ENCODE measurements around the gene NEAT1.

NEAT1 gene

GRCh38 chr11:65382804-65383368 is 39.7 kb upstream of the NEAT1 start:
- Mint-ChIP-seq H3K4me3 (peak overlapping the region; percentile 78), H3K4me1 (ENCODE audit: low read depth) (peaks cover 61% of the 10 kb centered on the region), H3K27ac (peak overlapping the region; percentile 98), H3K9me3 (no peaks in the 10 kb centered on the region), H3K27me3 (no peaks in the 10 kb centered on the region), H3K36me3 (ENCODE audit: low read depth) (peaks cover 10% of the 10 kb centered on the region)
- no peak for DNase-seq

GRCh38 chr11:65383778-65384177 is 38.8 kb upstream of the NEAT1 start:
- Mint-ChIP-seq H3K4me1 (ENCODE audit: low read depth) (peaks cover 70% of the 10 kb centered on the region), H3K27me3 (no peaks in the 10 kb centered on the region), H3K4me3 (peak overlapping the region; percentile 23), H3K9me3 (no peaks in the 10 kb centered on the region), H3K27ac (peak overlapping the region; percentile 97), H3K36me3 (ENCODE audit: low read depth) (peaks cover 18% of the 10 kb centered on the region)
- no peak for DNase-seq

- no peak for DNase-seq
- H3K4me3 Mint-ChIP-seq, result peak overlapping the region; percentile 23
- H3K9me3 Mint-ChIP-seq, result no peaks in the 10 kb centered on the region
- no peaks in the 10 kb centered on the region for H3K27me3 Mint-ChIP-seq
- H3K4me1 Mint-ChIP-seq (ENCODE audit: low read depth), result peaks cover 76% of the 10 kb centered on the region
- peaks cover 23% of the 10 kb centered on the region for H3K36me3 Mint-ChIP-seq (ENCODE audit: low read depth)
- H3K27ac Mint-ChIP-seq, result peak overlapping the region; percentile 97
Observed at GRCh38 chr11:65384301-65384889, 38.2 kb upstream of the NEAT1 start.

GRCh38 chr11:65386307-65387140 is 36.1 kb upstream of the NEAT1 start, which contains the start of gene FRMD8:
Gene FRMD8, plus strand, starts transcription at chr11:65386637. Its CDS starts 400 bp downstream, at chr11:65387037.
- DNase-seq, result peak; percentile 91
- Mint-ChIP-seq H3K27me3 (no peaks in the 10 kb centered on the region), H3K27ac (peak within 1 kb of the TSS; percentile 97), H3K36me3 (ENCODE audit: low read depth) (peaks cover 43% of the 10 kb centered on the region), H3K9me3 (no peaks in the 10 kb centered on the region), H3K4me1 (ENCODE audit: low read depth) (peaks cover 81% of the 10 kb centered on the region), H3K4me3 (peak within 1 kb of the TSS; percentile 92)

GRCh38 chr11:65388731-65389130 is 33.9 kb upstream of the NEAT1 start:
- no peaks in the 10 kb centered on the region for H3K27me3 Mint-ChIP-seq
- DNase-seq, result no peak
- peak overlapping the region; percentile 60 for H3K27ac Mint-ChIP-seq
- peaks cover 63% of the 10 kb centered on the region for H3K36me3 Mint-ChIP-seq (ENCODE audit: low read depth)
- H3K9me3 Mint-ChIP-seq, result no peaks in the 10 kb centered on the region
- peak overlapping the region; percentile 92 for H3K4me3 Mint-ChIP-seq
- peaks cover 69% of the 10 kb centered on the region for H3K4me1 Mint-ChIP-seq (ENCODE audit: low read depth)

- Mint-ChIP-seq H3K36me3 (ENCODE audit: low read depth) (peaks cover 68% of the 10 kb centered on the region), H3K27me3 (no peaks in the 10 kb centered on the region), H3K9me3 (no peaks in the 10 kb centered on the region), H3K4me3 (peak overlapping the region; percentile 92), H3K4me1 (ENCODE audit: low read depth) (peaks cover 62% of the 10 kb centered on the region), H3K27ac (peak overlapping the region; percentile 69)
- DNase-seq, result no peak
Observed at GRCh38 chr11:65389294-65389980, 33.2 kb upstream of the NEAT1 start.

GRCh38 chr11:65390099-65390941 is 32.3 kb upstream of the NEAT1 start:
- no peaks in the 10 kb centered on the region for H3K27me3 Mint-ChIP-seq
- peaks cover 73% of the 10 kb centered on the region for H3K36me3 Mint-ChIP-seq (ENCODE audit: low read depth)
- no peak for DNase-seq
- no peaks in the 10 kb centered on the region for H3K9me3 Mint-ChIP-seq
- H3K27ac Mint-ChIP-seq, result peak overlapping the region; percentile 69
- peaks cover 53% of the 10 kb centered on the region for H3K4me1 Mint-ChIP-seq (ENCODE audit: low read depth)
- H3K4me3 Mint-ChIP-seq, result peak overlapping the region; percentile 23

GRCh38 chr11:65390996-65391395 is 31.6 kb upstream of the NEAT1 start:
- Mint-ChIP-seq H3K27ac (no peak overlapping the region), H3K27me3 (no peaks in the 10 kb centered on the region), H3K36me3 (ENCODE audit: low read depth) (peaks cover 80% of the 10 kb centered on the region), H3K4me3 (no peak overlapping the region), H3K4me1 (ENCODE audit: low read depth) (peaks cover 47% of the 10 kb centered on the region), H3K9me3 (no peaks in the 10 kb centered on the region)
- no peak for DNase-seq

GRCh38 chr11:65392186-65392829 is 30.3 kb upstream of the NEAT1 start:
- Mint-ChIP-seq H3K36me3 (ENCODE audit: low read depth) (peaks cover 81% of the 10 kb centered on the region), H3K27ac (peak overlapping the region; percentile 23), H3K27me3 (no peaks in the 10 kb centered on the region), H3K4me1 (ENCODE audit: low read depth) (peaks cover 39% of the 10 kb centered on the region), H3K4me3 (no peak overlapping the region), H3K9me3 (no peaks in the 10 kb centered on the region)
- DNase-seq, result no peak

- Mint-ChIP-seq H3K4me1 (ENCODE audit: low read depth) (peaks cover 36% of the 10 kb centered on the region), H3K36me3 (ENCODE audit: low read depth) (peaks cover 82% of the 10 kb centered on the region), H3K9me3 (no peaks in the 10 kb centered on the region), H3K27ac (no peak overlapping the region), H3K27me3 (no peaks in the 10 kb centered on the region), H3K4me3 (no peak overlapping the region)
- no peak for DNase-seq
Observed at GRCh38 chr11:65392899-65393298, 29.7 kb upstream of the NEAT1 start.

GRCh38 chr11:65393513-65394079 is 29.0 kb upstream of the NEAT1 start:
- peaks cover 82% of the 10 kb centered on the region for H3K36me3 Mint-ChIP-seq (ENCODE audit: low read depth)
- no peak for DNase-seq
- H3K4me3 Mint-ChIP-seq, result no peak overlapping the region
- H3K4me1 Mint-ChIP-seq (ENCODE audit: low read depth), result peaks cover 30% of the 10 kb centered on the region
- H3K27ac Mint-ChIP-seq, result no peak overlapping the region
- H3K9me3 Mint-ChIP-seq, result no peaks in the 10 kb centered on the region
- no peaks in the 10 kb centered on the region for H3K27me3 Mint-ChIP-seq

- Mint-ChIP-seq H3K4me1 (ENCODE audit: low read depth) (peaks cover 24% of the 10 kb centered on the region), H3K4me3 (no peak overlapping the region), H3K27ac (no peak overlapping the region), H3K36me3 (ENCODE audit: low read depth) (peaks cover 82% of the 10 kb centered on the region), H3K9me3 (no peaks in the 10 kb centered on the region), H3K27me3 (no peaks in the 10 kb centered on the region)
- DNase-seq, result no peak
Observed at GRCh38 chr11:65394125-65394536, 28.5 kb upstream of the NEAT1 start.

- H3K4me3 Mint-ChIP-seq, result no peak overlapping the region
- H3K4me1 Mint-ChIP-seq (ENCODE audit: low read depth), result peaks cover 8% of the 10 kb centered on the region
- H3K9me3 Mint-ChIP-seq, result no peaks in the 10 kb centered on the region
- no peak for DNase-seq
- peaks cover 82% of the 10 kb centered on the region for H3K36me3 Mint-ChIP-seq (ENCODE audit: low read depth)
- no peak overlapping the region for H3K27ac Mint-ChIP-seq
- H3K27me3 Mint-ChIP-seq, result no peaks in the 10 kb centered on the region
Observed at GRCh38 chr11:65395961-65396530, 26.6 kb upstream of the NEAT1 start.

All from activated T-cell treated with anti-CD3 and anti-CD28 coated beads, Interleukin-2, amount 50 U/mL, for 24 hours (primary cell).